Measurements from ENCODE around the gene ANTXR1. TPM values are rescaled to one million over a fixed set of nuclear protein-coding genes. Genes with fewer than 3 reads are reported as not detected.

ANTXR1 gene
- total and polyA plus RNA-seq, 2 donors (not counting 3 experiments of a cell fraction or from before 2014, with no cell fraction given), result 4.2 to 17.3 TPM

DNA sequence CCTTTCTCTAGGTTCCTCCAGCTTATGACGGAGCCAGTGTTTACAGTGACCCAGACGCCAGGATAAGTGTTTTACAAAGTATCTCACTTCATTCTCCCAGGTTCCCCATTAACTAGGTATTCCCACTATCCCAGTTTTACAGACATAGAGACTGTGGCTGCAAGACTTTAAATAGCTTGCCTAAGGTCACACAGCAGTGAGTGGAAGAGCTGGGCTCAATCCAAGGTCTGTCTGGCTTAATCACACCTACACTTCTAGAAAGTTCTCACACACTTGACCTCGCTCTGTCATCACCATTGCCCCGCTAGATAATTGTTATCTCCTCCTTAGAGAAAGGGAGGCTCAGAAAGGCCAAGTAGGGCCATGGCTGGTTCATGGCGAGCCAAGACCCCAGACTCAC, 110.2 kb downstream of the ANTXR1 start:
- Histone ChIP-seq H3K4me1 (ENCODE audit: control insufficient read depth, extremely low read depth, insufficient read depth, low read length) (peaks cover 26% of the 10 kb centered on the region), H3K4me2 (ENCODE audit: insufficient read depth, low read length) (no peak overlapping the region), H3K27ac (ENCODE audit: insufficient read depth, low read depth, low read length) (no peak overlapping the region), H4K20me1 (replicated peaks; ENCODE audit: control insufficient read depth, extremely low read depth, insufficient read depth, low read length) (no peaks in the 10 kb centered on the region), H3K4me3 (replicated peaks in 1 of 3; ENCODE audit: insufficient read depth in 1 of 3, low read depth in 1 of 3, low read length in 3 of 3) (no peak overlapping the region), H2AFZ (ENCODE audit: low read depth, low read length) (no peak overlapping the region), H3K9me1 (replicated peaks; ENCODE audit: control insufficient read depth, extremely low read depth, insufficient read depth, low read length) (no peaks in the 10 kb centered on the region), H3K9ac (replicated peaks; ENCODE audit: extremely low read depth, insufficient read depth, low read length) (no peak overlapping the region), H3K79me2 (ENCODE audit: control insufficient read depth, insufficient read depth, low read length) (no peaks in the 10 kb centered on the region), H3K9me3 (replicated peaks; ENCODE audit: control insufficient read depth, insufficient read depth, low read length) (no peaks in the 10 kb centered on the region), H3K27me3 (ENCODE audit: control insufficient read depth in 2 of 2, insufficient read depth in 2 of 2, low read length in 2 of 2) (no peaks in the 10 kb centered on the region), H3K36me3 (ENCODE audit: control insufficient read depth in 2 of 2, extremely low read depth in 1 of 2, insufficient read depth in 2 of 2, low read length in 2 of 2) (no peaks in the 10 kb centered on the region)
- DNase-seq (ENCODE audit: low read depth, low spot score) (no peak), FAIRE-seq (no peak)
- POLR2A ChIA-PET, result no interaction called here
- CTCF ChIA-PET, result interaction anchor here (1.1 kb wide), 1 partner anchor 23 kb away, joined by 4 read pairs; no protein-coding TSS in a partner anchor
- dilution Hi-C loops (cut with MboI; ENCODE audit: extremely low pct_ligation_motif_present, low sequenced_read_pairs), result no loop called here
- TF ChIP-seq, protein P1, sequence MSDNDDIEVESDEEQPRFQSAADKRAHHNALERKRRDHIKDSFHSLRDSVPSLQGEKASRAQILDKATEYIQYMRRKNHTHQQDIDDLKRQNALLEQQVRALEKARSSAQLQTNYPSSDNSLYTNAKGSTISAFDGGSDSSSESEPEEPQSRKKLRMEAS (IDR thresholded peaks at IDR 0.05; ENCODE audit: insufficient read depth, insufficient read length), result no peak
- TF ChIP-seq POLR2AphosphoS5 (IDR thresholded peaks at IDR 0.05; ENCODE audit: insufficient read depth, low read depth, low read length), result no peak
- no peak for TF ChIP-seq MYC (IDR thresholded peaks at IDR 0.05; ENCODE audit: low read depth, low read length)
- TF ChIP-seq POLR2A (IDR thresholded peaks at IDR 0.05; ENCODE audit: low read depth, low read length), result no peak
- no peak for TF ChIP-seq FOS (IDR thresholded peaks at IDR 0.05; ENCODE audit: borderline replicate concordance, insufficient read depth, low read length)
- TF ChIP-seq EZH2 (IDR thresholded peaks at IDR 0.05; ENCODE audit: borderline replicate concordance, low read depth, low read length, severe bottlenecking), result no peak
- TF ChIP-seq, protein P2, sequence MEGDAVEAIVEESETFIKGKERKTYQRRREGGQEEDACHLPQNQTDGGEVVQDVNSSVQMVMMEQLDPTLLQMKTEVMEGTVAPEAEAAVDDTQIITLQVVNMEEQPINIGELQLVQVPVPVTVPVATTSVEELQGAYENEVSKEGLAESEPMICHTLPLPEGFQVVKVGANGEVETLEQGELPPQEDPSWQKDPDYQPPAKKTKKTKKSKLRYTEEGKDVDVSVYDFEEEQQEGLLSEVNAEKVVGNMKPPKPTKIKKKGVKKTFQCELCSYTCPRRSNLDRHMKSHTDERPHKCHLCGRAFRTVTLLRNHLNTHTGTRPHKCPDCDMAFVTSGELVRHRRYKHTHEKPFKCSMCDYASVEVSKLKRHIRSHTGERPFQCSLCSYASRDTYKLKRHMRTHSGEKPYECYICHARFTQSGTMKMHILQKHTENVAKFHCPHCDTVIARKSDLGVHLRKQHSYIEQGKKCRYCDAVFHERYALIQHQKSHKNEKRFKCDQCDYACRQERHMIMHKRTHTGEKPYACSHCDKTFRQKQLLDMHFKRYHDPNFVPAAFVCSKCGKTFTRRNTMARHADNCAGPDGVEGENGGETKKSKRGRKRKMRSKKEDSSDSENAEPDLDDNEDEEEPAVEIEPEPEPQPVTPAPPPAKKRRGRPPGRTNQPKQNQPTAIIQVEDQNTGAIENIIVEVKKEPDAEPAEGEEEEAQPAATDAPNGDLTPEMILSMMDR (IDR thresholded peaks at IDR 0.05; ENCODE audit: extremely low read depth in 1 of 2, insufficient read depth in 1 of 2, low read depth in 1 of 2, low read length in 2 of 2), result no peak
- TF ChIP-seq GATA2 (IDR thresholded peaks at IDR 0.05; ENCODE audit: insufficient read depth, insufficient read length, low read depth, low read length), result no peak
- no peak for TF ChIP-seq JUN (IDR thresholded peaks at IDR 0.05; ENCODE audit: borderline replicate concordance, insufficient read depth, insufficient read length, low read depth)
- intact Hi-C loops (cut with micrococcal nuclease), result loop anchor here (2.0 to 5.0 kb wide), 3 partner anchors 40 to 184 kb away; no protein-coding TSS in a partner anchor
- BruUV-seq (replicated peaks), result no TSS peak
